ENCODE results near the gene DNAH14. TPM values are rescaled to one million over a fixed set of nuclear protein-coding genes. Genes with fewer than 3 reads are reported as not detected.

DNAH14 gene
- total and polyA plus RNA-seq, 2 of the 8 experiments (the other 6 are each of a cell fraction or from before 2014, with no cell fraction given) = 8.4 to 40.7 TPM

DNA sequence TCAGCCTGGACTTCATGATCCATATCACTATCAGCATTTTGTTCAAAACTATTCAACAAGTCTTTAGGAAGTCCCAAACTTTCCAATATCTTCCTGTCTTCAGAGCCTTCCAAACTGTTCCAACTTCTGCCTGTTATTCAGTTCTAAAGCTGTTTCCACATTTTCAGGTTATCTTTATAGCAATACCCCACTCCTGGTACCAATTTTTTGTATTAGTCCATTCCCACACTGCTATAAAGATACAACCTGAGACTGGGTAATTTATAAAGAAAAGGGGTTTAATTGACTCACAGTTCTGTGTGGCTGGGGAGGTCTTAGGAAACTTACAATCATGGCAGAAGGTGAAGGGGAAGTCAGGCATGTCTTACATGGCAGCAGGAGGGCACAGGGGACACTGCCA lies 18.3 kb upstream of the DNAH14 start (continued):
- TF ChIP-seq, protein P1, sequence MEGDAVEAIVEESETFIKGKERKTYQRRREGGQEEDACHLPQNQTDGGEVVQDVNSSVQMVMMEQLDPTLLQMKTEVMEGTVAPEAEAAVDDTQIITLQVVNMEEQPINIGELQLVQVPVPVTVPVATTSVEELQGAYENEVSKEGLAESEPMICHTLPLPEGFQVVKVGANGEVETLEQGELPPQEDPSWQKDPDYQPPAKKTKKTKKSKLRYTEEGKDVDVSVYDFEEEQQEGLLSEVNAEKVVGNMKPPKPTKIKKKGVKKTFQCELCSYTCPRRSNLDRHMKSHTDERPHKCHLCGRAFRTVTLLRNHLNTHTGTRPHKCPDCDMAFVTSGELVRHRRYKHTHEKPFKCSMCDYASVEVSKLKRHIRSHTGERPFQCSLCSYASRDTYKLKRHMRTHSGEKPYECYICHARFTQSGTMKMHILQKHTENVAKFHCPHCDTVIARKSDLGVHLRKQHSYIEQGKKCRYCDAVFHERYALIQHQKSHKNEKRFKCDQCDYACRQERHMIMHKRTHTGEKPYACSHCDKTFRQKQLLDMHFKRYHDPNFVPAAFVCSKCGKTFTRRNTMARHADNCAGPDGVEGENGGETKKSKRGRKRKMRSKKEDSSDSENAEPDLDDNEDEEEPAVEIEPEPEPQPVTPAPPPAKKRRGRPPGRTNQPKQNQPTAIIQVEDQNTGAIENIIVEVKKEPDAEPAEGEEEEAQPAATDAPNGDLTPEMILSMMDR (IDR thresholded peaks at IDR 0.05; ENCODE audit: control extremely low read depth in 1 of 3, insufficient read depth in 1 of 3, low read depth in 1 of 3, low read length in 3 of 3) = no peak
- TF ChIP-seq KDM4A (IDR thresholded peaks at IDR 0.05; ENCODE audit: low read depth, low read length, severe bottlenecking) (no peak), SRF (IDR thresholded peaks at IDR 0.05; ENCODE audit: low read depth, low read length) (no peak), TAF7 (optimal IDR thresholded peaks at IDR 0.05; ENCODE audit: borderline replicate concordance, low read depth, low read length) (no peak), SUZ12 (IDR thresholded peaks at IDR 0.05; ENCODE audit: low read length) (no peak), E2F6 (IDR thresholded peaks at IDR 0.05) (no peak)

Measured in H1 (cell line).